Measurements from ENCODE around the gene GPX1.

DNA sequence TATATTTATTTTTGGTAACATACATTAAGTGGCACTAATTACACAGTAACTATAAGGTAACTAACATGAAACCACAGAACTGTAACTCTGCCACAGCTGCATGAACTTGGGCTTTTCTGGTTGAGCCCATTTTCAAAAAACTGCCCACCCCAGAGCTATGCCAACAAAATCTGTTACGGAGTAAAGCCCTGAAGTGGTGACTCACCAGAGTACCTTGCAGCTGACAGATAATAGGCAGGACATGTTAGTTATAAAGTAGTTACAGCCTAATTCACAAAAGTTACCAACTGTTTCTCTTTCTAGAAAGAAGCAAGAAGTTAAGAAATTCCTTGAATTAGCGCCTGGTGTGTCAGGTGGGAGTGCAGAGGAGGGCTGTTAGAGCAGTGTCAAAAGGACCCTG lies 1.5 kb upstream of the GPX1 start:
- TF ChIP-seq CTCF (IDR thresholded peaks at IDR 0.05) (no peak), EZH2phosphoT487 (IDR thresholded peaks at IDR 0.05) (no peak)
